GM23338 (cell line): ENCODE data around the gene BRD2. TPM values are rescaled to one million over a fixed set of nuclear protein-coding genes. Genes with fewer than 3 reads are reported as not detected.

Experiments
- ATAC-seq: fragments of 200-7000 bp; cut with Tn5 transposase; 3 replicates; pipeline ENCODE4 v1.9.1; 2020
- DNase-seq: peaks from one replicate; pipeline ENCODE4 v3.0.0-alpha.2; 2015; ENCODE audit warnings: low spot score
- H2AFZ ChIP-seq: fragments of 200-600 bp; sonication (generic); 2 replicates; pipeline ENCODE4 v1.8.0; 2016; ENCODE audit warnings: antibody characterized with exemption, mild to moderate bottlenecking, moderate library complexity
- H3F3A ChIP-seq: fragments of 200-600 bp; sonication (generic); replicated peaks from 2 replicates; pipeline ENCODE4 v1.8.0; 2017; ENCODE audit warnings: antibody characterized with exemption, mixed run types, low read depth
- H3K27ac ChIP-seq: fragments of 200-600 bp; sonication (generic); 2 replicates; pipeline ENCODE4 v1.6.1; 2016; ENCODE audit warnings: low read depth
- H3K27me3 ChIP-seq: fragments of 200-600 bp; sonication (generic); 2 replicates; pipeline ENCODE4 v1.8.0; 2016; ENCODE audit warnings: mild to moderate bottlenecking, mixed run types, moderate library complexity; ENCODE audit not compliant: insufficient read depth
- H3K36me3 ChIP-seq: fragments of 200-600 bp; sonication (generic); 2 replicates; pipeline ENCODE4 v1.8.0; 2016; ENCODE audit warnings: mild to moderate bottlenecking; ENCODE audit not compliant: insufficient read depth
- H3K4me1 ChIP-seq: fragments of 200-600 bp; sonication (generic); 2 replicates; pipeline ENCODE4 v1.8.0; 2016; ENCODE audit warnings: mild to moderate bottlenecking, moderate library complexity; ENCODE audit not compliant: insufficient read depth
- H3K4me2 ChIP-seq: fragments of 200-600 bp; sonication (generic); 2 replicates; pipeline ENCODE4 v1.7.1; 2017; ENCODE audit warnings: mixed run types
- H3K4me3 ChIP-seq: fragments of 200-600 bp; sonication (generic); 2 replicates; pipeline ENCODE4 v1.6.1; 2016; ENCODE audit warnings: mixed run types
- H3K79me2 ChIP-seq: fragments of 200-600 bp; sonication (generic); replicated peaks from 2 replicates; pipeline ENCODE4 v1.8.0; 2017; ENCODE audit warnings: mild to moderate bottlenecking; ENCODE audit not compliant: insufficient read depth
- H3K9me2 ChIP-seq: fragments of 200-600 bp; sonication (generic); 2 replicates; pipeline ENCODE4 v1.8.0; 2017; ENCODE audit not compliant: insufficient read depth
- H4K20me1 ChIP-seq: fragments of 200-600 bp; sonication (generic); replicated peaks from 2 replicates; pipeline ENCODE4 v1.8.0; 2017; ENCODE audit warnings: mild to moderate bottlenecking; ENCODE audit not compliant: insufficient read depth
- H3K27ac Mint-ChIP-seq: 2 replicates; pipeline ENCODE4 v1.8.0; 2020; ENCODE audit warnings: inconsistent platforms, mild to moderate bottlenecking, moderate library complexity, mixed read lengths
- H3K27me3 Mint-ChIP-seq: 3 replicates; pipeline ENCODE4 v1.8.0; 2022; ENCODE audit warnings: low read depth, mild to moderate bottlenecking, moderate library complexity, mixed read lengths, inconsistent platforms; ENCODE audit not compliant: insufficient read depth, poor library complexity
- H3K36me3 Mint-ChIP-seq: 3 replicates; pipeline ENCODE4 v1.8.0; 2021; ENCODE audit warnings: low read depth, mild to moderate bottlenecking, inconsistent platforms, moderate library complexity, mixed read lengths
- H3K4me1 Mint-ChIP-seq: 3 replicates; pipeline ENCODE4 v1.8.0; 2020; ENCODE audit warnings: mild to moderate bottlenecking, inconsistent platforms, mixed read lengths
- H3K4me3 Mint-ChIP-seq: 3 replicates; pipeline ENCODE4 v1.8.0; 2021; ENCODE audit warnings: moderate library complexity, mild to moderate bottlenecking, inconsistent platforms, mixed read lengths
- H3K9me3 Mint-ChIP-seq: 3 replicates; pipeline ENCODE4 v1.8.0; 2020; ENCODE audit warnings: moderate library complexity, mild to moderate bottlenecking, inconsistent platforms, mixed read lengths
- CREB1 ChIP-seq: fragments of 250-450 bp; sonication (Bioruptor Pico); IDR thresholded peaks from 2 replicates; pipeline ENCODE4 v1.5.0; 2020; ENCODE audit warnings: low read depth, mild to moderate bottlenecking, moderate library complexity
- ETS1 ChIP-seq: IDR thresholded peaks from 2 replicates; pipeline ENCODE4 v1.6.1; 2016; ENCODE audit warnings: antibody characterized with exemption
- EZH2 ChIP-seq: fragments of 200-600 bp; sonication (generic); IDR thresholded peaks from one replicate; pipeline ENCODE4 v1.8.0; 2017; ENCODE audit warnings: antibody characterized with exemption, mild to moderate bottlenecking, low read depth; ENCODE audit not compliant: unreplicated experiment
- EZH2phosphoT487 ChIP-seq: fragments of 200-600 bp; sonication (generic); IDR thresholded peaks from one replicate; pipeline ENCODE4 v1.8.1; 2018; ENCODE audit warnings: antibody characterized with exemption; ENCODE audit not compliant: unreplicated experiment
- JUNB ChIP-seq: IDR thresholded peaks from one replicate; pipeline ENCODE4 v1.6.1; 2016; ENCODE audit warnings: antibody characterized with exemption; ENCODE audit not compliant: unreplicated experiment
- NANOG ChIP-seq: IDR thresholded peaks from 2 replicates; pipeline ENCODE4 v1.6.1; 2016; ENCODE audit warnings: antibody characterized with exemption, borderline replicate concordance
- POLR2AphosphoS5 ChIP-seq: IDR thresholded peaks from 2 replicates; pipeline ENCODE4 v1.6.1; 2016; ENCODE audit warnings: antibody characterized with exemption, low read depth
- REST ChIP-seq: IDR thresholded peaks from one replicate; pipeline ENCODE4 v1.6.1; 2018; ENCODE audit warnings: antibody characterized with exemption; ENCODE audit not compliant: unreplicated experiment
- STAT1 ChIP-seq: IDR thresholded peaks from one replicate; pipeline ENCODE4 v1.6.1; 2016; ENCODE audit warnings: antibody characterized with exemption; ENCODE audit not compliant: unreplicated experiment
- ZNF114 ChIP-seq: fragments of 250-450 bp; sonication (Bioruptor Pico); IDR thresholded peaks from 2 replicates; pipeline ENCODE4 v1.5.0; 2020; ENCODE audit warnings: mild to moderate bottlenecking, moderate library complexity
- ZNF331 ChIP-seq: fragments of 250-450 bp; sonication (Bioruptor Pico); IDR thresholded peaks from 2 replicates; pipeline ENCODE4 v1.5.0; 2020; ENCODE audit warnings: low read depth, mild to moderate bottlenecking, moderate library complexity
- polyA plus RNA-seq: library from polyadenylated mRNA; unstranded; fragments of >200 nt; fragmentation: Nextera tagmentation; extraction: Ambion mirVana; gene quantifications from 2 replicates; pipeline ENCODE4 v1.2.1, GENCODE V29; 2016
- total RNA-seq: library from RNA; depleted of rRNA; stranded (reverse); fragments of >200 nt; shearing (Covaris generic); gene quantifications from 2 replicates; pipeline ENCODE4 v1.2.3, GENCODE V29; 2014
- TF ChIP-seq, protein P1 (sequence below): fragments of 250-450 bp; sonication (Bioruptor Pico); IDR thresholded peaks from 2 replicates; pipeline ENCODE4 v1.5.0; 2020; ENCODE audit warnings: mild to moderate bottlenecking, moderate library complexity
- TF ChIP-seq, protein P2 (sequence below), 2 experiments: fragments of 200-600 bp in 1 of 2; sonication (generic) in 1 of 2; conservative IDR thresholded peaks; 2 replicates each; pipeline versions ENCODE4 v1.5.1 to v1.6.1; 2016 to 2017; ENCODE audit warnings: antibody characterized with exemption in 2 of 2, low read depth in 2 of 2, mild to moderate bottlenecking in 2 of 2, moderate library complexity in 1 of 2

The BRD2 gene
- total and polyA plus RNA-seq, 2 experiments from 2014 or later = 84.9 to 169 TPM

- Histone ChIP-seq H2AFZ (no peak overlapping the region), H3K79me2 (peaks cover 8% of the 10 kb centered on the region), H3F3A (peaks cover 62% of the 10 kb centered on the region), H3K4me1 (peaks cover 4% of the 10 kb centered on the region; the same call in 1 of the 2 replicates), H3K27ac (peak overlapping the region; percentile 76), H4K20me1 (peaks cover 37% of the 10 kb centered on the region), H3K27me3 (no peaks in the 10 kb centered on the region), H3K4me3 (no peak overlapping the region), H3K9me2 (no peaks in the 10 kb centered on the region), H3K4me2 (no peak overlapping the region), H3K36me3 (peaks cover 25% of the 10 kb centered on the region)
- Mint-ChIP-seq H3K27me3 (peaks cover 28% of the 10 kb centered on the region), H3K9me3 (no peaks in the 10 kb centered on the region; the same call in 2 of the 3 replicates), H3K4me3 (no peak overlapping the region; the same call in 2 of the 3 replicates), H3K27ac (no peak overlapping the region; the same call in 1 of the 2 replicates), H3K36me3 (peaks cover 38% of the 10 kb centered on the region), H3K4me1 (peaks cover 39% of the 10 kb centered on the region)
- ATAC-seq = peak; percentile 8; the same call in 2 of the 3 replicates
- DNase-seq = no peak
- TF ChIP-seq EZH2phosphoT487 (no peak), EZH2 (no peak), CREB1 (CRISPR knock-in tag) (no peak), REST (no peak), ZNF114 (CRISPR knock-in tag) (no peak), POLR2AphosphoS5 (no peak), NANOG (no peak), STAT1 (no peak), JUNB (no peak), ETS1 (no peak), ZNF331 (CRISPR knock-in tag) (no peak)
- TF ChIP-seq, protein P1, sequence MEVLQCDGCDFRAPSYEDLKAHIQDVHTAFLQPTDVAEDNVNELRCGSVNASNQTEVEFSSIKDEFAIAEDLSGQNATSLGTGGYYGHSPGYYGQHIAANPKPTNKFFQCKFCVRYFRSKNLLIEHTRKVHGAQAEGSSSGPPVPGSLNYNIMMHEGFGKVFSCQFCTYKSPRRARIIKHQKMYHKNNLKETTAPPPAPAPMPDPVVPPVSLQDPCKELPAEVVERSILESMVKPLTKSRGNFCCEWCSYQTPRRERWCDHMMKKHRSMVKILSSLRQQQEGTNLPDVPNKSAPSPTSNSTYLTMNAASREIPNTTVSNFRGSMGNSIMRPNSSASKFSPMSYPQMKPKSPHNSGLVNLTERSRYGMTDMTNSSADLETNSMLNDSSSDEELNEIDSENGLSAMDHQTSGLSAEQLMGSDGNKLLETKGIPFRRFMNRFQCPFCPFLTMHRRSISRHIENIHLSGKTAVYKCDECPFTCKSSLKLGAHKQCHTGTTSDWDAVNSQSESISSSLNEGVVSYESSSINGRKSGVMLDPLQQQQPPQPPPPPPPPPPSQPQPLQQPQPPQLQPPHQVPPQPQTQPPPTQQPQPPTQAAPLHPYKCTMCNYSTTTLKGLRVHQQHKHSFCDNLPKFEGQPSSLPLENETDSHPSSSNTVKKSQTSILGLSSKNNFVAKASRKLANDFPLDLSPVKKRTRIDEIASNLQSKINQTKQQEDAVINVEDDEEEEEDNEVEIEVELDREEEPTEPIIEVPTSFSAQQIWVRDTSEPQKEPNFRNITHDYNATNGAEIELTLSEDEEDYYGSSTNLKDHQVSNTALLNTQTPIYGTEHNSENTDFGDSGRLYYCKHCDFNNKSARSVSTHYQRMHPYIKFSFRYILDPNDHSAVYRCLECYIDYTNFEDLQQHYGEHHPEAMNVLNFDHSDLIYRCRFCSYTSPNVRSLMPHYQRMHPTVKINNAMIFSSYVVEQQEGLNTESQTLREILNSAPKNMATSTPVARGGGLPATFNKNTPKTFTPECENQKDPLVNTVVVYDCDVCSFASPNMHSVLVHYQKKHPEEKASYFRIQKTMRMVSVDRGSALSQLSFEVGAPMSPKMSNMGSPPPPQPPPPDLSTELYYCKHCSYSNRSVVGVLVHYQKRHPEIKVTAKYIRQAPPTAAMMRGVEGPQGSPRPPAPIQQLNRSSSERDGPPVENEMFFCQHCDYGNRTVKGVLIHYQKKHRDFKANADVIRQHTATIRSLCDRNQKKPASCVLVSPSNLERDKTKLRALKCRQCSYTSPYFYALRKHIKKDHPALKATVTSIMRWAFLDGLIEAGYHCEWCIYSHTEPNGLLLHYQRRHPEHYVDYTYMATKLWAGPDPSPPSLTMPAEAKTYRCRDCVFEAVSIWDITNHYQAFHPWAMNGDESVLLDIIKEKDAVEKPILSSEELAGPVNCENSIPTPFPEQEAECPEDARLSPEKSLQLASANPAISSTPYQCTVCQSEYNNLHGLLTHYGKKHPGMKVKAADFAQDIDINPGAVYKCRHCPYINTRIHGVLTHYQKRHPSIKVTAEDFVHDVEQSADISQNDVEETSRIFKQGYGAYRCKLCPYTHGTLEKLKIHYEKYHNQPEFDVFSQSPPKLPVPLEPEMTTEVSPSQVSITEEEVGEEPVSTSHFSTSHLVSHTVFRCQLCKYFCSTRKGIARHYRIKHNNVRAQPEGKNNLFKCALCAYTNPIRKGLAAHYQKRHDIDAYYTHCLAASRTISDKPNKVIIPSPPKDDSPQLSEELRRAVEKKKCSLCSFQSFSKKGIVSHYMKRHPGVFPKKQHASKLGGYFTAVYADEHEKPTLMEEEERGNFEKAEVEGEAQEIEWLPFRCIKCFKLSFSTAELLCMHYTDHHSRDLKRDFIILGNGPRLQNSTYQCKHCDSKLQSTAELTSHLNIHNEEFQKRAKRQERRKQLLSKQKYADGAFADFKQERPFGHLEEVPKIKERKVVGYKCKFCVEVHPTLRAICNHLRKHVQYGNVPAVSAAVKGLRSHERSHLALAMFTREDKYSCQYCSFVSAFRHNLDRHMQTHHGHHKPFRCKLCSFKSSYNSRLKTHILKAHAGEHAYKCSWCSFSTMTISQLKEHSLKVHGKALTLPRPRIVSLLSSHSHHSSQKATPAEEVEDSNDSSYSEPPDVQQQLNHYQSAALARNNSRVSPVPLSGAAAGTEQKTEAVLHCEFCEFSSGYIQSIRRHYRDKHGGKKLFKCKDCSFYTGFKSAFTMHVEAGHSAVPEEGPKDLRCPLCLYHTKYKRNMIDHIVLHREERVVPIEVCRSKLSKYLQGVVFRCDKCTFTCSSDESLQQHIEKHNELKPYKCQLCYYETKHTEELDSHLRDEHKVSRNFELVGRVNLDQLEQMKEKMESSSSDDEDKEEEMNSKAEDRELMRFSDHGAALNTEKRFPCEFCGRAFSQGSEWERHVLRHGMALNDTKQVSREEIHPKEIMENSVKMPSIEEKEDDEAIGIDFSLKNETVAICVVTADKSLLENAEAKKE (CRISPR knock-in tag) = no peak
- TF ChIP-seq, protein P2, sequence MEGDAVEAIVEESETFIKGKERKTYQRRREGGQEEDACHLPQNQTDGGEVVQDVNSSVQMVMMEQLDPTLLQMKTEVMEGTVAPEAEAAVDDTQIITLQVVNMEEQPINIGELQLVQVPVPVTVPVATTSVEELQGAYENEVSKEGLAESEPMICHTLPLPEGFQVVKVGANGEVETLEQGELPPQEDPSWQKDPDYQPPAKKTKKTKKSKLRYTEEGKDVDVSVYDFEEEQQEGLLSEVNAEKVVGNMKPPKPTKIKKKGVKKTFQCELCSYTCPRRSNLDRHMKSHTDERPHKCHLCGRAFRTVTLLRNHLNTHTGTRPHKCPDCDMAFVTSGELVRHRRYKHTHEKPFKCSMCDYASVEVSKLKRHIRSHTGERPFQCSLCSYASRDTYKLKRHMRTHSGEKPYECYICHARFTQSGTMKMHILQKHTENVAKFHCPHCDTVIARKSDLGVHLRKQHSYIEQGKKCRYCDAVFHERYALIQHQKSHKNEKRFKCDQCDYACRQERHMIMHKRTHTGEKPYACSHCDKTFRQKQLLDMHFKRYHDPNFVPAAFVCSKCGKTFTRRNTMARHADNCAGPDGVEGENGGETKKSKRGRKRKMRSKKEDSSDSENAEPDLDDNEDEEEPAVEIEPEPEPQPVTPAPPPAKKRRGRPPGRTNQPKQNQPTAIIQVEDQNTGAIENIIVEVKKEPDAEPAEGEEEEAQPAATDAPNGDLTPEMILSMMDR (conservative IDR thresholded peaks at IDR 0.05; ENCODE audit: low read depth in 2 of 2) = no peak
Measured at GRCh38 chr6:32983493-32983848, 15.1 kb downstream of the BRD2 start.
